Liver (tissue), 9 donors: Measurements from ENCODE around the gene PPP1R14C. TPM values are rescaled to one million over a fixed set of nuclear protein-coding genes. Genes with fewer than 3 reads are reported as not detected.

Experiments
- DNase-seq: peaks from one replicate; pipeline ENCODE4 v3.0.0-alpha.2; 2017; ENCODE audit warnings: low spot score
- H3K27ac ChIP-seq, 2 donors: one replicate each; pipeline ENCODE4 v1.7.0; 2013; ENCODE audit warnings: inconsistent platforms in 2 of 2, low read length in 2 of 2, control low read depth in 1 of 2, low read depth in 1 of 2, mild to moderate bottlenecking in 1 of 2
- H3K27me3 ChIP-seq, 4 donors: one replicate each; pipeline versions ENCODE4 v1.6.1 to v1.7.0; 2013; ENCODE audit warnings: low read length in 3 of 4, inconsistent platforms in 1 of 4, mild to moderate bottlenecking in 1 of 4, moderate library complexity in 1 of 4; ENCODE audit not compliant: control insufficient read depth in 4 of 4, insufficient read depth in 4 of 4
- H3K36me3 ChIP-seq, 4 donors: one replicate each; pipeline versions ENCODE4 v1.6.1 to v1.7.0; 2013; ENCODE audit warnings: low read length in 3 of 4, mild to moderate bottlenecking in 3 of 4, low read depth in 1 of 4, moderate library complexity in 1 of 4; ENCODE audit not compliant: control insufficient read depth in 4 of 4, insufficient read depth in 3 of 4
- H3K4me1 ChIP-seq, 4 donors: one replicate each; pipeline versions ENCODE4 v1.6.1 to v1.7.0; 2013; ENCODE audit warnings: low read length in 3 of 4, mild to moderate bottlenecking in 3 of 4, moderate library complexity in 1 of 4; ENCODE audit not compliant: control insufficient read depth in 4 of 4, insufficient read depth in 4 of 4
- H3K4me3 ChIP-seq, 3 donors: one replicate each; pipeline versions ENCODE4 v1.6.1 to v1.7.0; 2013; ENCODE audit warnings: low read length in 3 of 3, control low read depth in 1 of 3, low read depth in 1 of 3, mild to moderate bottlenecking in 1 of 3
- H3K9ac ChIP-seq, 2 donors: one replicate each; pipeline ENCODE4 v1.7.0; 2013; ENCODE audit warnings: low read length in 2 of 2, mild to moderate bottlenecking in 2 of 2, moderate library complexity in 2 of 2, control low read depth in 1 of 2, low read depth in 1 of 2
- H3K9me3 ChIP-seq, 4 donors: one replicate each; pipeline versions ENCODE4 v1.6.1 to v1.7.0; 2013; ENCODE audit warnings: low read length in 3 of 4; ENCODE audit not compliant: control insufficient read depth in 4 of 4
- EGR1 ChIP-seq, 2 donors: IDR thresholded peaks; 2 replicates each; pipeline ENCODE4 v1.6.1; 2016 to 2018; ENCODE audit warnings: antibody characterized with exemption in 2 of 2, low read depth in 2 of 2
- FOXA1 ChIP-seq: IDR thresholded peaks from 2 replicates; pipeline ENCODE4 v1.6.1; 2016; ENCODE audit warnings: antibody characterized with exemption
- FOXA2 ChIP-seq: IDR thresholded peaks from 2 replicates; pipeline ENCODE4 v1.6.1; 2016; ENCODE audit warnings: antibody characterized with exemption
- GABPA ChIP-seq, 2 donors: IDR thresholded peaks in 1 of 2; conservative IDR thresholded peaks in 1 of 2; 2 replicates each; pipeline ENCODE4 v1.6.1; 2016; ENCODE audit warnings: antibody characterized with exemption in 2 of 2, mild to moderate bottlenecking in 1 of 2, moderate library complexity in 1 of 2
- HNF4A ChIP-seq, 2 donors: conservative IDR thresholded peaks; 2 replicates each; pipeline ENCODE4 v1.6.1; 2016; ENCODE audit warnings: antibody characterized with exemption in 2 of 2, mild to moderate bottlenecking in 2 of 2
- HNF4G ChIP-seq: IDR thresholded peaks from 2 replicates; pipeline ENCODE4 v1.6.1; 2016; ENCODE audit warnings: antibody characterized with exemption
- JUND ChIP-seq, 2 donors: IDR thresholded peaks; 2 replicates each; pipeline ENCODE4 v1.6.1; 2016; ENCODE audit warnings: antibody characterized with exemption in 2 of 2
- NR2F2 ChIP-seq: IDR thresholded peaks from 2 replicates; pipeline ENCODE4 v1.6.1; 2016; ENCODE audit warnings: antibody characterized with exemption
- RAD21 ChIP-seq, 2 donors: IDR thresholded peaks; 2 replicates each; pipeline ENCODE4 v1.6.1; 2016; ENCODE audit warnings: antibody characterized with exemption in 2 of 2, mild to moderate bottlenecking in 2 of 2
- RXRA ChIP-seq, 2 donors: IDR thresholded peaks; 2 replicates each; pipeline ENCODE4 v1.6.1; 2017 to 2018; ENCODE audit warnings: antibody characterized with exemption in 2 of 2, mild to moderate bottlenecking in 1 of 2
- SP1 ChIP-seq: IDR thresholded peaks from 2 replicates; pipeline ENCODE4 v1.6.1; 2018; ENCODE audit warnings: antibody characterized with exemption, mild to moderate bottlenecking
- TAF1 ChIP-seq: conservative IDR thresholded peaks from 2 replicates; pipeline ENCODE4 v1.6.1; 2016; ENCODE audit warnings: antibody characterized with exemption, mild to moderate bottlenecking
- YY1 ChIP-seq: IDR thresholded peaks from 2 replicates; pipeline ENCODE4 v1.6.1; 2016; ENCODE audit warnings: antibody characterized with exemption, mild to moderate bottlenecking
- WGBS: extraction: QIAGEN DNeasy Blood & Tissue Kit; methylation state at CpG from one replicate; pipeline ENCODE4 v1.1.7; 2013; 5-methylcytosine and 5-hydroxymethylcytosine counted together
- polyA plus RNA-seq, 2 donors: library from polyadenylated mRNA; stranded (reverse) in 1 of 2; unstranded in 1 of 2; fragments of 200-250 nt in 1 of 2; fragments of >200 nt in 1 of 2; fragmentation: Nextera tagmentation in 1 of 2; extraction: Ambion mirVana in 1 of 2; gene quantifications; one replicate each; pipeline versions ENCODE4 v1.2.1 to v1.2.3, GENCODE V29; 2013 to 2015
- total RNA-seq, 2 donors: library from RNA; depleted of rRNA; stranded (reverse); fragments of >200 nt; gene quantifications; one replicate each; pipeline ENCODE4 v1.2.3, GENCODE V29; 2014
- TF ChIP-seq, protein P1 (sequence below): IDR thresholded peaks from 2 replicates; pipeline ENCODE4 v1.6.1; 2016; ENCODE audit warnings: antibody characterized with exemption
- TF ChIP-seq, protein P2 (sequence below): IDR thresholded peaks from 2 replicates; pipeline ENCODE4 v1.6.1; 2016; ENCODE audit warnings: antibody characterized with exemption
- TF ChIP-seq, protein P3 (sequence below): fragments of 150-350 bp; IDR thresholded peaks from 2 replicates; pipeline ENCODE4 v1.5.1; 2017; ENCODE audit warnings: improper control_type of control experiment, low read depth, low read length; ENCODE audit not compliant: missing input control
- TF ChIP-seq, protein P4 (sequence below): IDR thresholded peaks from 2 replicates; pipeline ENCODE4 v1.6.1; 2016; ENCODE audit warnings: antibody characterized with exemption
- TF ChIP-seq, protein P5 (sequence below): IDR thresholded peaks from 2 replicates; pipeline ENCODE4 v1.6.1; 2016; ENCODE audit warnings: antibody characterized with exemption, mild to moderate bottlenecking
- donor health status: healthy.
- donor health status: healthy.
- donor health status: healthy.
- donor health status: healthy.
- donor health status: healthy.

The PPP1R14C gene
- total and polyA plus RNA-seq, 4 donors: 0.05 TPM; not detected in 3

DNA sequence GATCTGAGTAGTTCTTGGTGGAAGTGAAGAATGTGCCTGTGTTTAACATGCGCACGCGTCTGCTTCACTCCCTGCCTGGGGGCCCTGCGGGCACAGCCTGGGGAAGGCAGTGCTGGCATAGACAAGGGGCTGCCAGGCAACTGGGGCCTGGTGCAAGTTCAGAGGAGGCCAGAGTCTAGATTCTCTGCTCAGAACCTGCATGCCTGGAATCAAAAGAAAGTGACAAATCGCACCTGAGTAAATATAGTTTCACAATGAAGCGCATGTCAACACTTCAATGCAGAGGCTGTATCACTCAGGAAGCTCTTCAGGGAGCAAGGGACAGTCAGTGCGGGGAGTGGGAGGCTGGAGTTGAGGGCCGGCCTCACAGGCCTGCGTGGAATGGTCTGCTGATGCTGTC is 24.2 kb upstream of the PPP1R14C start (continued):
- no peak for TF ChIP-seq FOXA1

DNA sequence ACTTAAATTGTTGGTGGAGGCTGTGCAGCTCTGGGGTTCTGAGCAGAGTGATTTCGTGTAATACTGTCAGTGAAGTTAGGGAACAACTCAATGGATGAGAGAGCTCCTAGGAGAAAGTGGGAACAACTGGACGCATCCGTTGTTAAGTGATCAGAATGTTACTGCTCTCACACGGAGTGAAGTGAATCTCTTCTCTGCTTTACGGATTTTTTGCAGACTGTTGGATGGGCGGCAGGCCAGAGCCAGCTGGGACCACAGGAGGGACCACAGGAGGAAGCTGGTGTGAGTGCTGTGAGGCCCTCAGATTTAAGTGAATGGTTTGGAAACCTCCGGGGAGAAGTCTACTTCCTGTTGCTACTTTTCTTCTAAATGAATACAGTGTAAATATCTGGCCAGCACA is 23.7 kb upstream of the PPP1R14C start:
- DNase-seq: no peak
- no peaks in the 10 kb centered on the region for H3K9me3 ChIP-seq
- TF ChIP-seq, protein P1, sequence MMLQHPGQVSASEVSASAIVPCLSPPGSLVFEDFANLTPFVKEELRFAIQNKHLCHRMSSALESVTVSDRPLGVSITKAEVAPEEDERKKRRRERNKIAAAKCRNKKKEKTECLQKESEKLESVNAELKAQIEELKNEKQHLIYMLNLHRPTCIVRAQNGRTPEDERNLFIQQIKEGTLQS: no peak
- TF ChIP-seq FOXA1 (no peak), SP1 (no peak), EGR1 (IDR thresholded peaks at IDR 0.05; ENCODE audit: low read depth in 2 of 2) (no peak), FOXA2 (no peak), TAF1 (no peak), JUND (IDR thresholded peaks at IDR 0.05) (no peak), RAD21 (IDR thresholded peaks at IDR 0.05) (no peak), NR2F2 (no peak), YY1 (no peak), HNF4G (no peak), RXRA (IDR thresholded peaks at IDR 0.05) (no peak)
- TF ChIP-seq, protein P2, sequence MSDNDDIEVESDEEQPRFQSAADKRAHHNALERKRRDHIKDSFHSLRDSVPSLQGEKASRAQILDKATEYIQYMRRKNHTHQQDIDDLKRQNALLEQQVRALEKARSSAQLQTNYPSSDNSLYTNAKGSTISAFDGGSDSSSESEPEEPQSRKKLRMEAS: no peak
- TF ChIP-seq, protein P3, sequence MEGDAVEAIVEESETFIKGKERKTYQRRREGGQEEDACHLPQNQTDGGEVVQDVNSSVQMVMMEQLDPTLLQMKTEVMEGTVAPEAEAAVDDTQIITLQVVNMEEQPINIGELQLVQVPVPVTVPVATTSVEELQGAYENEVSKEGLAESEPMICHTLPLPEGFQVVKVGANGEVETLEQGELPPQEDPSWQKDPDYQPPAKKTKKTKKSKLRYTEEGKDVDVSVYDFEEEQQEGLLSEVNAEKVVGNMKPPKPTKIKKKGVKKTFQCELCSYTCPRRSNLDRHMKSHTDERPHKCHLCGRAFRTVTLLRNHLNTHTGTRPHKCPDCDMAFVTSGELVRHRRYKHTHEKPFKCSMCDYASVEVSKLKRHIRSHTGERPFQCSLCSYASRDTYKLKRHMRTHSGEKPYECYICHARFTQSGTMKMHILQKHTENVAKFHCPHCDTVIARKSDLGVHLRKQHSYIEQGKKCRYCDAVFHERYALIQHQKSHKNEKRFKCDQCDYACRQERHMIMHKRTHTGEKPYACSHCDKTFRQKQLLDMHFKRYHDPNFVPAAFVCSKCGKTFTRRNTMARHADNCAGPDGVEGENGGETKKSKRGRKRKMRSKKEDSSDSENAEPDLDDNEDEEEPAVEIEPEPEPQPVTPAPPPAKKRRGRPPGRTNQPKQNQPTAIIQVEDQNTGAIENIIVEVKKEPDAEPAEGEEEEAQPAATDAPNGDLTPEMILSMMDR: no peak
- no peaks in the 10 kb centered on the region for H3K4me1 ChIP-seq
- H3K27ac ChIP-seq: no peak overlapping the region
- H3K9ac ChIP-seq: no peak overlapping the region
- H3K36me3 ChIP-seq: no peaks in the 10 kb centered on the region
- no peaks in the 10 kb centered on the region for H3K27me3 ChIP-seq
- 55% methylated on average over 7 of the region's 7 CpGs for WGBS
- no peak overlapping the region for H3K4me3 ChIP-seq

DNA sequence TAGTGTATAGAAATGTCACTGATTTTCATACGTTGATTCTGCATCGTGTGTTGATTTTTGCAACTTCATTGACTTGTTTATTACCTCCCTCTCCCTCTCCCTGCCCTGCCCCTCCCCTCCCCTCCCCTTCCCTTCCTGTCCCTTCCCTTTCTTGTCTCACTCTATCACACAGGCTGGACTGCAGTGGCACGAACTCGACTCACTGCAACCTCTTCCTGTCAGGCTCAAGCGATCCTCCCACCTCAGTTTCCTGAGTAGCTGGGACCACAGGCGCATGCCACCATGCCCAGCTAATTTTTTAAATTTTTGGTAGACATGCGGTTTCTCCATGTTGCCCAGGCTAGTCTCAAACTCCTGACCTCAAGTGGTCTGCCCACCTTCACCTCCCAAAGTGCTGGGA is 19.2 kb upstream of the PPP1R14C start:
- Histone ChIP-seq H3K36me3 (no peaks in the 10 kb centered on the region), H3K9me3 (no peaks in the 10 kb centered on the region), H3K27ac (no peak overlapping the region), H3K27me3 (no peaks in the 10 kb centered on the region), H3K9ac (no peak overlapping the region), H3K4me3 (no peak overlapping the region), H3K4me1 (no peaks in the 10 kb centered on the region)
- no peak for TF ChIP-seq YY1
- TF ChIP-seq, protein P2: no peak
- TF ChIP-seq FOXA2: no peak
- TF ChIP-seq JUND (IDR thresholded peaks at IDR 0.05): no peak
- TF ChIP-seq TAF1: no peak
- no peak for TF ChIP-seq FOXA1
- TF ChIP-seq SP1: no peak
- TF ChIP-seq, protein P4, sequence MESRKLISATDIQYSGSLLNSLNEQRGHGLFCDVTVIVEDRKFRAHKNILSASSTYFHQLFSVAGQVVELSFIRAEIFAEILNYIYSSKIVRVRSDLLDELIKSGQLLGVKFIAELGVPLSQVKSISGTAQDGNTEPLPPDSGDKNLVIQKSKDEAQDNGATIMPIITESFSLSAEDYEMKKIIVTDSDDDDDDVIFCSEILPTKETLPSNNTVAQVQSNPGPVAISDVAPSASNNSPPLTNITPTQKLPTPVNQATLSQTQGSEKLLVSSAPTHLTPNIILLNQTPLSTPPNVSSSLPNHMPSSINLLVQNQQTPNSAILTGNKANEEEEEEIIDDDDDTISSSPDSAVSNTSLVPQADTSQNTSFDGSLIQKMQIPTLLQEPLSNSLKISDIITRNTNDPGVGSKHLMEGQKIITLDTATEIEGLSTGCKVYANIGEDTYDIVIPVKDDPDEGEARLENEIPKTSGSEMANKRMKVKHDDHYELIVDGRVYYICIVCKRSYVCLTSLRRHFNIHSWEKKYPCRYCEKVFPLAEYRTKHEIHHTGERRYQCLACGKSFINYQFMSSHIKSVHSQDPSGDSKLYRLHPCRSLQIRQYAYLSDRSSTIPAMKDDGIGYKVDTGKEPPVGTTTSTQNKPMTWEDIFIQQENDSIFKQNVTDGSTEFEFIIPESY: no peak
- no peak for TF ChIP-seq GABPA (IDR thresholded peaks at IDR 0.05 in 1 of 2, conservative IDR thresholded peaks at IDR 0.05 in 1 of 2)
- TF ChIP-seq HNF4G: no peak
- TF ChIP-seq NR2F2: no peak
- TF ChIP-seq, protein P1: no peak
- TF ChIP-seq EGR1 (IDR thresholded peaks at IDR 0.05; ENCODE audit: low read depth in 2 of 2): no peak
- no peak for TF ChIP-seq RAD21 (IDR thresholded peaks at IDR 0.05)
- TF ChIP-seq, protein P3: no peak
- TF ChIP-seq RXRA (IDR thresholded peaks at IDR 0.05): no peak
- TF ChIP-seq, protein P5, sequence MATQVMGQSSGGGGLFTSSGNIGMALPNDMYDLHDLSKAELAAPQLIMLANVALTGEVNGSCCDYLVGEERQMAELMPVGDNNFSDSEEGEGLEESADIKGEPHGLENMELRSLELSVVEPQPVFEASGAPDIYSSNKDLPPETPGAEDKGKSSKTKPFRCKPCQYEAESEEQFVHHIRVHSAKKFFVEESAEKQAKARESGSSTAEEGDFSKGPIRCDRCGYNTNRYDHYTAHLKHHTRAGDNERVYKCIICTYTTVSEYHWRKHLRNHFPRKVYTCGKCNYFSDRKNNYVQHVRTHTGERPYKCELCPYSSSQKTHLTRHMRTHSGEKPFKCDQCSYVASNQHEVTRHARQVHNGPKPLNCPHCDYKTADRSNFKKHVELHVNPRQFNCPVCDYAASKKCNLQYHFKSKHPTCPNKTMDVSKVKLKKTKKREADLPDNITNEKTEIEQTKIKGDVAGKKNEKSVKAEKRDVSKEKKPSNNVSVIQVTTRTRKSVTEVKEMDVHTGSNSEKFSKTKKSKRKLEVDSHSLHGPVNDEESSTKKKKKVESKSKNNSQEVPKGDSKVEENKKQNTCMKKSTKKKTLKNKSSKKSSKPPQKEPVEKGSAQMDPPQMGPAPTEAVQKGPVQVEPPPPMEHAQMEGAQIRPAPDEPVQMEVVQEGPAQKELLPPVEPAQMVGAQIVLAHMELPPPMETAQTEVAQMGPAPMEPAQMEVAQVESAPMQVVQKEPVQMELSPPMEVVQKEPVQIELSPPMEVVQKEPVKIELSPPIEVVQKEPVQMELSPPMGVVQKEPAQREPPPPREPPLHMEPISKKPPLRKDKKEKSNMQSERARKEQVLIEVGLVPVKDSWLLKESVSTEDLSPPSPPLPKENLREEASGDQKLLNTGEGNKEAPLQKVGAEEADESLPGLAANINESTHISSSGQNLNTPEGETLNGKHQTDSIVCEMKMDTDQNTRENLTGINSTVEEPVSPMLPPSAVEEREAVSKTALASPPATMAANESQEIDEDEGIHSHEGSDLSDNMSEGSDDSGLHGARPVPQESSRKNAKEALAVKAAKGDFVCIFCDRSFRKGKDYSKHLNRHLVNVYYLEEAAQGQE: no peak
- no peak for TF ChIP-seq HNF4A (conservative IDR thresholded peaks at IDR 0.05)
- no peak for DNase-seq
- WGBS: 68% methylated on average over 7 of the region's 7 CpGs
